ENCODE measurements around the gene ZNF30. TPM values are rescaled to one million over a fixed set of nuclear protein-coding genes. Genes with fewer than 3 reads are reported as not detected.

Gene ZNF30
- total and polyA plus RNA-seq, 2 experiments from 2014 or later, result 4.1 to 18.7 TPM

DNA sequence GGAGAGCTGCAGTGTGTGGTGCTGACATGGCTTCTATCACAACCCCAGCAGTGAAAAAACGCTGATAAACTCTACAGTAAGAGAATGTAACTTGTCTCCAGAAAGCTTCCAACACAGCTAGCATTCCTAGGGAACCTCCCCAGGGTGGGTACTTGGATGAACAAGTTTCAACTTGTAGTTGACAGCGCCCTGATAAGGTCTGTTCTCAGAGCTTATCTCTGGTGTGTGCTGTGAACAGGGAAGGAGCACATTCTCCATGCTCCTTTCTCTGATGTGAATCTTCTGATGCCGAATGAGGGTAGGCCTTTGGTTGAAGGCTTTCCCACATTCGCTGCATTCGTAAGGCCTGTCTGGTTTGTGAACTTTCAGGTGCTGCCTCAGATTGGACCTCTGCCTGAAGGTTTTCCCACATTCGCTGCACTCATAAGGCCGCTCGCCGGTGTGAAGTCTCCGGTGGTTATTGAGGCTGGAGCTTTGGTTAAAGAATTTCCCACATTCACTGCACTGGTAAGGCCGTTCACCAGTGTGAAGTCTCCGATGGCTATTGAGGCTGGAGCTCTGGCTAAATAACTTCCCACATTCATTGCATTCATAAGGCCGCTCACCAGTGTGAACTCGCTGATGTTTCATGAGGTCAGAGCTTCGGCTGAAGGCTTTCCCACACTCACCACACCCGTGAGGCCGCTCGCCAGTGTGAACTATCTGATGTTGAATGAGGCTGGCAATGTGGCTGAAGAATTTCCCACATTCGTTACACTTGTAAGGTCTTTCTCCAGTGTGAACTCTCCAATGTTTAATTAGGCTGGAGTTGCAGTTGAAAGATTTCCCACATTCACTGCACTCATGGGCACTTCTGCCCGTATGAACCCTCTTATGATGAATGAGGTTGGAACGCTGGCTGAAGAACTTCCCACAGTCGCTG, 31.4 kb downstream of the ZNF30 start:
- no peaks in the 10 kb centered on the region for H3K9me2 ChIP-seq (ENCODE audit: insufficient read depth)
- no peak overlapping the region for H3K4me3 ChIP-seq
- H3K27ac ChIP-seq (ENCODE audit: low read depth), result no peak overlapping the region
- H3F3A ChIP-seq (replicated peaks; ENCODE audit: low read depth), result 0 out of 2 replicates have a peak, but pooled peaks cover 3% of the 10 kb centered on the region
- DNase-seq (ENCODE audit: low spot score) (no peak), ATAC-seq (no peak)
- Mint-ChIP-seq H3K36me3 (ENCODE audit: low read depth) (peaks cover 80% of the 10 kb centered on the region), H3K27ac (no peak overlapping the region), H3K4me3 (no peak overlapping the region), H3K9me3 (peaks cover 76% of the 10 kb centered on the region), H3K27me3 (ENCODE audit: insufficient read depth, low read depth, poor library complexity) (peaks cover 16% of the 10 kb centered on the region), H3K4me1 (peaks cover 7% of the 10 kb centered on the region)
- H4K20me1 ChIP-seq (replicated peaks; ENCODE audit: insufficient read depth), result no peaks in the 10 kb centered on the region
- TF ChIP-seq STAT1 (IDR thresholded peaks at IDR 0.05; ENCODE audit: unreplicated experiment) (no peak), JUNB (IDR thresholded peaks at IDR 0.05; ENCODE audit: unreplicated experiment) (no peak)
- no peak overlapping the region for H3K4me2 ChIP-seq
- peaks cover 12% of the 10 kb centered on the region for H3K4me1 ChIP-seq (ENCODE audit: insufficient read depth)
- H3K79me2 ChIP-seq (replicated peaks; ENCODE audit: insufficient read depth), result peaks cover 14% of the 10 kb centered on the region
- peaks cover 36% of the 10 kb centered on the region for H3K36me3 ChIP-seq (ENCODE audit: insufficient read depth)
- H2AFZ ChIP-seq, result no peak overlapping the region
- peaks cover 8% of the 10 kb centered on the region for H3K27me3 ChIP-seq (ENCODE audit: insufficient read depth)

DNA sequence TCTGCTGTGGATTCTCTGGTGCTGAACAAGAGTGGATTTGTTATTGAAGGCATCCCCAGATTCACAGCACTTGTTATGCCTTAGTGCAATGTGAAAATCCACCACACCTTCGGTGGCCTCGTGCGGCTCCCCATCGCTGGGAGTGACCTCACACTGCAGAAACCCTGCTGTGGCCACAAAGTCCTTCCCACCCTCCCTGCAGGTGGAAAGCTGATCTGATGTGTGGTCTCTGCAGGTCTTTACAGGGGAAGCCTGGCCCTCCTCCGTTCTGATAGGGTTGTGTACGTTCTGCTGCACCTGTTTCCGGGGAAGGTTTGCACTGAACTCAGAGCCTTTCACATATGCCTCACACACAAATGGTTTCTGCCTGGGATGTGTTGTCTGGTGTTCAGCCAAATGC, 32.3 kb downstream of the ZNF30 start:
- Histone ChIP-seq H3K36me3 (ENCODE audit: insufficient read depth) (peaks cover 36% of the 10 kb centered on the region), H3K4me3 (no peak overlapping the region)
- H3K9me3 Mint-ChIP-seq, result peaks cover 68% of the 10 kb centered on the region

More for the DNA sequence above, 32.3 kb downstream of the ZNF30 start:
- Histone ChIP-seq H2AFZ (no peak overlapping the region), H3K27ac (ENCODE audit: low read depth) (no peak overlapping the region), H4K20me1 (replicated peaks; ENCODE audit: insufficient read depth) (no peaks in the 10 kb centered on the region), H3K4me2 (no peak overlapping the region), H3K9me2 (ENCODE audit: insufficient read depth) (no peaks in the 10 kb centered on the region), H3F3A (replicated peaks; ENCODE audit: low read depth) (0 out of 2 replicates have a peak, but pooled peaks cover 3% of the 10 kb centered on the region), H3K79me2 (replicated peaks; ENCODE audit: insufficient read depth) (peaks cover 15% of the 10 kb centered on the region), H3K27me3 (ENCODE audit: insufficient read depth) (peaks cover 11% of the 10 kb centered on the region), H3K4me1 (ENCODE audit: insufficient read depth) (peaks cover 13% of the 10 kb centered on the region)
- TF ChIP-seq EZH2 (IDR thresholded peaks at IDR 0.05; ENCODE audit: low read depth, unreplicated experiment) (no peak), NANOG (IDR thresholded peaks at IDR 0.05; ENCODE audit: borderline replicate concordance) (no peak), POLR2AphosphoS5 (IDR thresholded peaks at IDR 0.05; ENCODE audit: low read depth) (no peak), STAT1 (IDR thresholded peaks at IDR 0.05; ENCODE audit: unreplicated experiment) (no peak), ZNF331 (CRISPR knock-in tag; IDR thresholded peaks at IDR 0.05; ENCODE audit: low read depth) (no peak), JUNB (IDR thresholded peaks at IDR 0.05; ENCODE audit: unreplicated experiment) (no peak), ZNF114 (CRISPR knock-in tag; IDR thresholded peaks at IDR 0.05) (no peak), CREB1 (CRISPR knock-in tag; IDR thresholded peaks at IDR 0.05; ENCODE audit: low read depth) (no peak)
- TF ChIP-seq, protein P1, sequence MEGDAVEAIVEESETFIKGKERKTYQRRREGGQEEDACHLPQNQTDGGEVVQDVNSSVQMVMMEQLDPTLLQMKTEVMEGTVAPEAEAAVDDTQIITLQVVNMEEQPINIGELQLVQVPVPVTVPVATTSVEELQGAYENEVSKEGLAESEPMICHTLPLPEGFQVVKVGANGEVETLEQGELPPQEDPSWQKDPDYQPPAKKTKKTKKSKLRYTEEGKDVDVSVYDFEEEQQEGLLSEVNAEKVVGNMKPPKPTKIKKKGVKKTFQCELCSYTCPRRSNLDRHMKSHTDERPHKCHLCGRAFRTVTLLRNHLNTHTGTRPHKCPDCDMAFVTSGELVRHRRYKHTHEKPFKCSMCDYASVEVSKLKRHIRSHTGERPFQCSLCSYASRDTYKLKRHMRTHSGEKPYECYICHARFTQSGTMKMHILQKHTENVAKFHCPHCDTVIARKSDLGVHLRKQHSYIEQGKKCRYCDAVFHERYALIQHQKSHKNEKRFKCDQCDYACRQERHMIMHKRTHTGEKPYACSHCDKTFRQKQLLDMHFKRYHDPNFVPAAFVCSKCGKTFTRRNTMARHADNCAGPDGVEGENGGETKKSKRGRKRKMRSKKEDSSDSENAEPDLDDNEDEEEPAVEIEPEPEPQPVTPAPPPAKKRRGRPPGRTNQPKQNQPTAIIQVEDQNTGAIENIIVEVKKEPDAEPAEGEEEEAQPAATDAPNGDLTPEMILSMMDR (conservative IDR thresholded peaks at IDR 0.05; ENCODE audit: low read depth in 2 of 2), result no peak
- TF ChIP-seq, protein P2, sequence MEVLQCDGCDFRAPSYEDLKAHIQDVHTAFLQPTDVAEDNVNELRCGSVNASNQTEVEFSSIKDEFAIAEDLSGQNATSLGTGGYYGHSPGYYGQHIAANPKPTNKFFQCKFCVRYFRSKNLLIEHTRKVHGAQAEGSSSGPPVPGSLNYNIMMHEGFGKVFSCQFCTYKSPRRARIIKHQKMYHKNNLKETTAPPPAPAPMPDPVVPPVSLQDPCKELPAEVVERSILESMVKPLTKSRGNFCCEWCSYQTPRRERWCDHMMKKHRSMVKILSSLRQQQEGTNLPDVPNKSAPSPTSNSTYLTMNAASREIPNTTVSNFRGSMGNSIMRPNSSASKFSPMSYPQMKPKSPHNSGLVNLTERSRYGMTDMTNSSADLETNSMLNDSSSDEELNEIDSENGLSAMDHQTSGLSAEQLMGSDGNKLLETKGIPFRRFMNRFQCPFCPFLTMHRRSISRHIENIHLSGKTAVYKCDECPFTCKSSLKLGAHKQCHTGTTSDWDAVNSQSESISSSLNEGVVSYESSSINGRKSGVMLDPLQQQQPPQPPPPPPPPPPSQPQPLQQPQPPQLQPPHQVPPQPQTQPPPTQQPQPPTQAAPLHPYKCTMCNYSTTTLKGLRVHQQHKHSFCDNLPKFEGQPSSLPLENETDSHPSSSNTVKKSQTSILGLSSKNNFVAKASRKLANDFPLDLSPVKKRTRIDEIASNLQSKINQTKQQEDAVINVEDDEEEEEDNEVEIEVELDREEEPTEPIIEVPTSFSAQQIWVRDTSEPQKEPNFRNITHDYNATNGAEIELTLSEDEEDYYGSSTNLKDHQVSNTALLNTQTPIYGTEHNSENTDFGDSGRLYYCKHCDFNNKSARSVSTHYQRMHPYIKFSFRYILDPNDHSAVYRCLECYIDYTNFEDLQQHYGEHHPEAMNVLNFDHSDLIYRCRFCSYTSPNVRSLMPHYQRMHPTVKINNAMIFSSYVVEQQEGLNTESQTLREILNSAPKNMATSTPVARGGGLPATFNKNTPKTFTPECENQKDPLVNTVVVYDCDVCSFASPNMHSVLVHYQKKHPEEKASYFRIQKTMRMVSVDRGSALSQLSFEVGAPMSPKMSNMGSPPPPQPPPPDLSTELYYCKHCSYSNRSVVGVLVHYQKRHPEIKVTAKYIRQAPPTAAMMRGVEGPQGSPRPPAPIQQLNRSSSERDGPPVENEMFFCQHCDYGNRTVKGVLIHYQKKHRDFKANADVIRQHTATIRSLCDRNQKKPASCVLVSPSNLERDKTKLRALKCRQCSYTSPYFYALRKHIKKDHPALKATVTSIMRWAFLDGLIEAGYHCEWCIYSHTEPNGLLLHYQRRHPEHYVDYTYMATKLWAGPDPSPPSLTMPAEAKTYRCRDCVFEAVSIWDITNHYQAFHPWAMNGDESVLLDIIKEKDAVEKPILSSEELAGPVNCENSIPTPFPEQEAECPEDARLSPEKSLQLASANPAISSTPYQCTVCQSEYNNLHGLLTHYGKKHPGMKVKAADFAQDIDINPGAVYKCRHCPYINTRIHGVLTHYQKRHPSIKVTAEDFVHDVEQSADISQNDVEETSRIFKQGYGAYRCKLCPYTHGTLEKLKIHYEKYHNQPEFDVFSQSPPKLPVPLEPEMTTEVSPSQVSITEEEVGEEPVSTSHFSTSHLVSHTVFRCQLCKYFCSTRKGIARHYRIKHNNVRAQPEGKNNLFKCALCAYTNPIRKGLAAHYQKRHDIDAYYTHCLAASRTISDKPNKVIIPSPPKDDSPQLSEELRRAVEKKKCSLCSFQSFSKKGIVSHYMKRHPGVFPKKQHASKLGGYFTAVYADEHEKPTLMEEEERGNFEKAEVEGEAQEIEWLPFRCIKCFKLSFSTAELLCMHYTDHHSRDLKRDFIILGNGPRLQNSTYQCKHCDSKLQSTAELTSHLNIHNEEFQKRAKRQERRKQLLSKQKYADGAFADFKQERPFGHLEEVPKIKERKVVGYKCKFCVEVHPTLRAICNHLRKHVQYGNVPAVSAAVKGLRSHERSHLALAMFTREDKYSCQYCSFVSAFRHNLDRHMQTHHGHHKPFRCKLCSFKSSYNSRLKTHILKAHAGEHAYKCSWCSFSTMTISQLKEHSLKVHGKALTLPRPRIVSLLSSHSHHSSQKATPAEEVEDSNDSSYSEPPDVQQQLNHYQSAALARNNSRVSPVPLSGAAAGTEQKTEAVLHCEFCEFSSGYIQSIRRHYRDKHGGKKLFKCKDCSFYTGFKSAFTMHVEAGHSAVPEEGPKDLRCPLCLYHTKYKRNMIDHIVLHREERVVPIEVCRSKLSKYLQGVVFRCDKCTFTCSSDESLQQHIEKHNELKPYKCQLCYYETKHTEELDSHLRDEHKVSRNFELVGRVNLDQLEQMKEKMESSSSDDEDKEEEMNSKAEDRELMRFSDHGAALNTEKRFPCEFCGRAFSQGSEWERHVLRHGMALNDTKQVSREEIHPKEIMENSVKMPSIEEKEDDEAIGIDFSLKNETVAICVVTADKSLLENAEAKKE (CRISPR knock-in tag; IDR thresholded peaks at IDR 0.05), result no peak
- TF ChIP-seq, protein P3, sequence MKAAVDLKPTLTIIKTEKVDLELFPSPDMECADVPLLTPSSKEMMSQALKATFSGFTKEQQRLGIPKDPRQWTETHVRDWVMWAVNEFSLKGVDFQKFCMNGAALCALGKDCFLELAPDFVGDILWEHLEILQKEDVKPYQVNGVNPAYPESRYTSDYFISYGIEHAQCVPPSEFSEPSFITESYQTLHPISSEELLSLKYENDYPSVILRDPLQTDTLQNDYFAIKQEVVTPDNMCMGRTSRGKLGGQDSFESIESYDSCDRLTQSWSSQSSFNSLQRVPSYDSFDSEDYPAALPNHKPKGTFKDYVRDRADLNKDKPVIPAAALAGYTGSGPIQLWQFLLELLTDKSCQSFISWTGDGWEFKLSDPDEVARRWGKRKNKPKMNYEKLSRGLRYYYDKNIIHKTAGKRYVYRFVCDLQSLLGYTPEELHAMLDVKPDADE (IDR thresholded peaks at IDR 0.05), result no peak
- Mint-ChIP-seq H3K4me3 (no peak overlapping the region), H3K27me3 (ENCODE audit: insufficient read depth, low read depth, poor library complexity) (peaks cover 16% of the 10 kb centered on the region), H3K36me3 (ENCODE audit: low read depth) (peaks cover 76% of the 10 kb centered on the region), H3K27ac (no peak overlapping the region), H3K4me1 (peaks cover 9% of the 10 kb centered on the region)
- DNase-seq (ENCODE audit: low spot score) (no peak), ATAC-seq (no peak)
